Activated CD4-positive, alpha-beta T cell treated with anti-CD3 and anti-CD28 coated beads, Interleukin-2, amount 10 ng/mL, durations not matched to agents 24 days and 14 days (primary cell): ENCODE results near the gene PCDHGA12. TPM values are rescaled to one million over a fixed set of nuclear protein-coding genes. Genes with fewer than 3 reads are reported as not detected.
A peak's percentile ranks its signal among the peaks of the same experiment; 100 is the strongest.
"Not testable (repeated sequence)": the region's sequence is repeated elsewhere in the genome, so short reads cannot be mapped to it uniquely, and the experiment has no call there.

Experiments used
- DNase-seq: peaks from one replicate; pipeline ENCODE4 v3.0.0; 2022
- H3K27ac Mint-ChIP-seq: one replicate; pipeline ENCODE4 v1.8.0; 2022; ENCODE audit warnings: mild to moderate bottlenecking, mixed read lengths
- H3K27me3 Mint-ChIP-seq: one replicate; pipeline ENCODE4 v1.8.0; 2022; ENCODE audit warnings: mixed read lengths
- H3K36me3 Mint-ChIP-seq: one replicate; pipeline ENCODE4 v1.8.0; 2022; ENCODE audit warnings: low read depth, mild to moderate bottlenecking, mixed read lengths
- H3K4me1 Mint-ChIP-seq: one replicate; pipeline ENCODE4 v1.8.0; 2021; ENCODE audit warnings: mixed read lengths
- H3K4me3 Mint-ChIP-seq: one replicate; pipeline ENCODE4 v1.8.0; 2022; ENCODE audit warnings: mild to moderate bottlenecking, moderate library complexity, mixed read lengths
- H3K9me3 Mint-ChIP-seq: one replicate; pipeline ENCODE4 v1.8.0; 2021; ENCODE audit warnings: mixed read lengths
- intact Hi-C: fragments of 100-400 bp; cut with micrococcal nuclease; formaldehyde crosslinking; loops from one replicate; pipeline ENCODE4 v1.15.1; 2023
- total RNA-seq: library from RNA; stranded (reverse); gene quantifications from 2 replicates; pipeline ENCODE4 v1.2.3, GENCODE V29; 2022

Gene PCDHGA12
- total RNA-seq, 1 donor from 2014 or later, result 0.16 TPM

- Mint-ChIP-seq H3K9me3 (peaks cover 27% of the 10 kb centered on the region), H3K27me3 (peaks cover 23% of the 10 kb centered on the region), H3K4me3 (peak within 1 kb of the TSS; percentile 63)
- H3K36me3 Mint-ChIP-seq, H3K27ac Mint-ChIP-seq, intact Hi-C loops, H3K4me1 Mint-ChIP-seq: not testable (repeated sequence)
- peak; percentile 83 for DNase-seq
These were observed 32.4 kb upstream of the PCDHGA12 start, which contains the start of gene PCDHGB5 for GRCh38 chr5:141397756-141398551. TSS of gene PCDHGB5 (plus strand) at chr5:141397947. CDS start at chr5:141398128, 181 bp downstream.

GRCh38 chr5:141398608-141399007, 31.7 kb upstream of the PCDHGA12 start:
- Mint-ChIP-seq H3K27me3 (peaks cover 26% of the 10 kb centered on the region), H3K27ac (no peak overlapping the region), H3K4me3 (no peak overlapping the region), H3K9me3 (peaks cover 25% of the 10 kb centered on the region), H3K4me1 (no peaks in the 10 kb centered on the region), H3K36me3 (no peaks in the 10 kb centered on the region)
- intact Hi-C loops, result no loop called here
- peak; percentile 51 for DNase-seq

- DNase-seq, result no peak
- H3K4me3 Mint-ChIP-seq, result no peak overlapping the region
- no peaks in the 10 kb centered on the region for H3K4me1 Mint-ChIP-seq
- H3K36me3 Mint-ChIP-seq, result no peaks in the 10 kb centered on the region
- no peak overlapping the region for H3K27ac Mint-ChIP-seq
- peaks cover 22% of the 10 kb centered on the region for H3K9me3 Mint-ChIP-seq
- intact Hi-C loops, result no loop called here
- peaks cover 30% of the 10 kb centered on the region for H3K27me3 Mint-ChIP-seq
These were observed 30.6 kb upstream of the PCDHGA12 start for GRCh38 chr5:141399555-141400258.

- peaks cover 30% of the 10 kb centered on the region for H3K27me3 Mint-ChIP-seq
- H3K36me3 Mint-ChIP-seq, result no peaks in the 10 kb centered on the region
- H3K4me3 Mint-ChIP-seq, result peak within 1 kb of the TSS; percentile 23
- no peak within 1 kb of the TSS for H3K27ac Mint-ChIP-seq
- H3K4me1 Mint-ChIP-seq, result no peaks in the 10 kb centered on the region
- intact Hi-C loops, result no loop called here
- H3K9me3 Mint-ChIP-seq, result peaks cover 18% of the 10 kb centered on the region
- DNase-seq, result peak; percentile 56
These were observed 27.6 kb upstream of the PCDHGA12 start, which contains the start of gene PCDHGA9 for GRCh38 chr5:141402553-141403243. TSS of gene PCDHGA9 (plus strand) at chr5:141402778. CDS start at chr5:141402953, 175 bp downstream.

- H3K27me3 Mint-ChIP-seq, result peaks cover 34% of the 10 kb centered on the region
These were observed 26.9 kb upstream of the PCDHGA12 start for GRCh38 chr5:141403387-141403786.

GRCh38 chr5:141407790-141408505, 22.4 kb upstream of the PCDHGA12 start, which contains the start of gene PCDHGB6:
TSS of gene PCDHGB6 (plus strand) at chr5:141408021. CDS start at chr5:141408203, 182 bp downstream.
- intact Hi-C loops, H3K36me3 Mint-ChIP-seq, H3K4me1 Mint-ChIP-seq: not testable (repeated sequence)
- Mint-ChIP-seq H3K27ac (peak within 1 kb of the TSS; percentile 68), H3K9me3 (peaks cover 22% of the 10 kb centered on the region), H3K27me3 (peaks cover 36% of the 10 kb centered on the region), H3K4me3 (peak within 1 kb of the TSS; percentile 72)
- peak; percentile 81 for DNase-seq

More at GRCh38 chr5:141403387-141403786, 26.9 kb upstream of the PCDHGA12 start:
- Mint-ChIP-seq H3K4me1 (no peaks in the 10 kb centered on the region), H3K36me3 (no peaks in the 10 kb centered on the region), H3K27ac (no peak overlapping the region), H3K4me3 (no peak overlapping the region), H3K9me3 (peaks cover 22% of the 10 kb centered on the region)
- intact Hi-C loops, result no loop called here
- DNase-seq, result peak; percentile 46

- peaks cover 43% of the 10 kb centered on the region for H3K27me3 Mint-ChIP-seq
- no peak overlapping the region for H3K27ac Mint-ChIP-seq
- peaks cover 3% of the 10 kb centered on the region for H3K36me3 Mint-ChIP-seq
These were observed 20.6 kb upstream of the PCDHGA12 start for GRCh38 chr5:141409598-141410306.

GRCh38 chr5:141411575-141411974, 18.7 kb upstream of the PCDHGA12 start:
- no peak for DNase-seq
- H3K27ac Mint-ChIP-seq, result no peak overlapping the region
- intact Hi-C loops, result loop anchor here (5.0 kb wide), 4 partner anchors 49 to 101 kb away; partner anchors contain the start of genes PCDHGA2 and PCDHGA5
- H3K27me3 Mint-ChIP-seq, result peaks cover 51% of the 10 kb centered on the region
- peaks cover 30% of the 10 kb centered on the region for H3K9me3 Mint-ChIP-seq
- H3K36me3 Mint-ChIP-seq, result peaks cover 3% of the 10 kb centered on the region
- no peak overlapping the region for H3K4me3 Mint-ChIP-seq
- H3K4me1 Mint-ChIP-seq, result peaks cover 10% of the 10 kb centered on the region

More at GRCh38 chr5:141409598-141410306, 20.6 kb upstream of the PCDHGA12 start:
- intact Hi-C loops, result loop anchor here (5.0 kb wide), 4 partner anchors 47 to 103 kb away; partner anchors contain the start of genes PCDHGA2 and PCDHGA5
- peak; percentile 51 for DNase-seq
- peaks cover 10% of the 10 kb centered on the region for H3K4me1 Mint-ChIP-seq
- no peak overlapping the region for H3K4me3 Mint-ChIP-seq
- peaks cover 30% of the 10 kb centered on the region for H3K9me3 Mint-ChIP-seq

- DNase-seq, result peak; percentile 86
- Mint-ChIP-seq H3K9me3 (peaks cover 29% of the 10 kb centered on the region), H3K27me3 (peaks cover 51% of the 10 kb centered on the region), H3K27ac (no peak within 1 kb of the TSS), H3K4me1 (peaks cover 12% of the 10 kb centered on the region), H3K36me3 (peaks cover 6% of the 10 kb centered on the region), H3K4me3 (peak within 1 kb of the TSS; percentile 86)
- intact Hi-C loops, result loop anchor here (2.0 to 5.0 kb wide), 6 partner anchors 51 to 146 kb away; partner anchors contain the start of genes PCDHGA2 and PCDHGA5
These were observed 17.3 kb upstream of the PCDHGA12 start, which contains the start of gene PCDHGA10 for GRCh38 chr5:141412854-141413539. TSS of gene PCDHGA10 (plus strand) at chr5:141412987. CDS start at chr5:141413176, 189 bp downstream.

- intact Hi-C loops, result loop anchor here (2.0 to 5.0 kb wide), 6 partner anchors 51 to 145 kb away; partner anchors contain the start of genes PCDHGA2 and PCDHGA5
- H3K36me3 Mint-ChIP-seq, result peaks cover 8% of the 10 kb centered on the region
- H3K9me3 Mint-ChIP-seq, result peaks cover 32% of the 10 kb centered on the region
- peak; percentile 58 for DNase-seq
- peaks cover 16% of the 10 kb centered on the region for H3K4me1 Mint-ChIP-seq
- H3K4me3 Mint-ChIP-seq, result peak overlapping the region; percentile 86
- H3K27me3 Mint-ChIP-seq, result peaks cover 55% of the 10 kb centered on the region
- H3K27ac Mint-ChIP-seq, result no peak overlapping the region
These were observed 16.7 kb upstream of the PCDHGA12 start for GRCh38 chr5:141413540-141414069.

GRCh38 chr5:141414548-141415274, 15.6 kb upstream of the PCDHGA12 start:
- not testable (repeated sequence) for H3K4me3 Mint-ChIP-seq, H3K36me3 Mint-ChIP-seq, H3K27ac Mint-ChIP-seq
- peaks cover 29% of the 10 kb centered on the region for H3K9me3 Mint-ChIP-seq
- peaks cover 52% of the 10 kb centered on the region for H3K27me3 Mint-ChIP-seq
- peaks cover 18% of the 10 kb centered on the region for H3K4me1 Mint-ChIP-seq
- peak; percentile 52 for DNase-seq
- intact Hi-C loops, result loop anchor here (5.0 kb wide), 4 partner anchors 52 to 98 kb away; partner anchors contain the start of genes PCDHGA2 and PCDHGA5
